ENCODE data around the gene ARID4B. TPM values are rescaled to one million over a fixed set of nuclear protein-coding genes. Genes with fewer than 3 reads are reported as not detected.
"Not testable (repeated sequence)": the region's sequence is repeated elsewhere in the genome, so short reads cannot be mapped to it uniquely, and the experiment has no call there.

ARID4B gene
- polyA plus RNA-seq, 1 experiment, result 3.1 TPM

DNA sequence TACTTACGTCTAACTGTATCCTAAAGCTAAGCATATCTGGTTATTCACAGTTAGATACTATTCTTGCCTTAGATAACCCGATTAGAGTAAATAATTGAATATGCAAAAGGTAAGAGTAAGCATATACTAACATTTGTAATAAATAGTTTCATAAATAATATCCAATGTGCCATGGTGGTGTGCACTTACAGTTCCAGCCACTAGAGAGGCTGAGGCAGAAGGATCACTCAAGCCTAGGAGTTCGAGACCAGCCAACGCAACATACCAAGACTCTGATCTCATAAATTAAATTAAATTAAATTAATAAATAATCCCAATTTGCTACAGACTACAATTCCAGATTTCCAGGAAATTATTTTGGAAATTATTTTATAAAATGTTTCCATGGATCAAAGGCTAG, 12.2 kb downstream of the ARID4B start:
- ChIA-PET CTCF (no interaction called here), POLR2A (no interaction called here)
- H3K4me3 ChIP-seq (ENCODE audit: low read depth, low read length), result no peak overlapping the region
- H3K36me3 ChIP-seq (ENCODE audit: control insufficient read depth, insufficient read depth, low read length), result peaks cover 2% of the 10 kb centered on the region
- TF ChIP-seq, protein P1, sequence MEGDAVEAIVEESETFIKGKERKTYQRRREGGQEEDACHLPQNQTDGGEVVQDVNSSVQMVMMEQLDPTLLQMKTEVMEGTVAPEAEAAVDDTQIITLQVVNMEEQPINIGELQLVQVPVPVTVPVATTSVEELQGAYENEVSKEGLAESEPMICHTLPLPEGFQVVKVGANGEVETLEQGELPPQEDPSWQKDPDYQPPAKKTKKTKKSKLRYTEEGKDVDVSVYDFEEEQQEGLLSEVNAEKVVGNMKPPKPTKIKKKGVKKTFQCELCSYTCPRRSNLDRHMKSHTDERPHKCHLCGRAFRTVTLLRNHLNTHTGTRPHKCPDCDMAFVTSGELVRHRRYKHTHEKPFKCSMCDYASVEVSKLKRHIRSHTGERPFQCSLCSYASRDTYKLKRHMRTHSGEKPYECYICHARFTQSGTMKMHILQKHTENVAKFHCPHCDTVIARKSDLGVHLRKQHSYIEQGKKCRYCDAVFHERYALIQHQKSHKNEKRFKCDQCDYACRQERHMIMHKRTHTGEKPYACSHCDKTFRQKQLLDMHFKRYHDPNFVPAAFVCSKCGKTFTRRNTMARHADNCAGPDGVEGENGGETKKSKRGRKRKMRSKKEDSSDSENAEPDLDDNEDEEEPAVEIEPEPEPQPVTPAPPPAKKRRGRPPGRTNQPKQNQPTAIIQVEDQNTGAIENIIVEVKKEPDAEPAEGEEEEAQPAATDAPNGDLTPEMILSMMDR (IDR thresholded peaks at IDR 0.05; ENCODE audit: insufficient read depth, low read depth, low read length), result no peak
- no peaks in the 10 kb centered on the region for H3K27me3 ChIP-seq (ENCODE audit: control insufficient read depth, insufficient read depth, low read length)
- no peak for DNase-seq (ENCODE audit: low read depth)

DNA sequence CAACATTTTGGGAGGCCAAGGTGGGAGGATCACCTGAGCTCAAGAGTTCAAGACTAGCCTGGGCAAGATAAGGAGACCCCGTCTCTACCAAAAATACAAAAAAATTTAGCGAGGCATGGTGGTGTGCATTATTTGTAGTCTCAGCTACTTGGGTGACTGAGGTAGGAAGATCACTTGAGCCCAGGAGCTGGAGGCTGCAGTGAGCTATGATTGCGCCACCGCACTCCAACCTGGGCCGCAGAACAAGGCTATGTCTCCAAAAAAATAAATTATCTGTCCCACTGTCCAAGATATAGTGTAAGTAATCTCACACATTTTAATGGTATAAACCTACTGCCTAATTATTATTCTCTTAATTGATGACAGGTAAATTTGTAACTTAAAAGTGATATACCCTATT, 12.8 kb downstream of the ARID4B start:
- H3K27me3 ChIP-seq (ENCODE audit: control insufficient read depth, insufficient read depth, low read length), result no peaks in the 10 kb centered on the region

DNA sequence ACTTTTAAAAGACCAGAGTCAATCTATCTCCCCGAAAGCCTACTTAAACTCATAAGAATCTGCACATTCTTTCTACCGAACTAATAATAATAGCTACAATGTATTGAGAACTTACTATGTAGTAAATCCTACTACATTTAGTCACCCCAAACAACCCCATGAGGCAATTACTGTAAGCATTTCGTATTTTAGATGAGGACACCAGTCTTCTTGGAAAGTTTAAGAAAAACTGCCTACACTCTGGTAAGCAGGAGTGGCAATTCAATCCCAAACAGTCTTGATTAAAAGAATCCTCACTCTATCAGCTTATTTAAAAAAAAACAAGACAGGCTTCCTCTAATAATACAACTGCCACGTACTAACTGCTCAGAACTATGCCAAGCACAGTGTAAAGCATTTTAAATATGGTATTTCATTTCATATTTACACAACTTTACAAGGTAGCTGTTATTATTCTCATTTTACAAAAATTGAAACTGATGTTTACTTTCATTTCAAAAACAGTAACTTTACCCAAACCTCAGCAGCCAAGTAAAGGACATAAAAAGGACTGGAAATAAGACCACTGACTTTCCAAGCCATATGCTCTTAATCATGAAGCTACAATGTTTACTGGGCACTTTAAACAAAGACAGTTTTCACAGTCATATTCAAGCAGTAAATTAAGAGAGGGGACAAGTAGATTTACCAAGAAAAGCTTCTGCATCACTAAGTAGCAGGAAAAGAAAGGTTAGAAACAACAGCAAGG, 13.9 kb downstream of the ARID4B start:
- no peak for DNase-seq (ENCODE audit: low read depth)
- ChIA-PET CTCF (interaction anchor here (0.6 to 1.2 kb wide), 2 partner anchors 13 to 44 kb away, joined by 6 read pairs; no protein-coding TSS in a partner anchor), POLR2A (interaction anchor here (0.5 to 1.1 kb wide), 3 partner anchors 11 to 57 kb away, joined by 3 to 5 read pairs (median 4); partner anchors contain the start of gene GGPS1)
- Histone ChIP-seq H3K27me3 (ENCODE audit: control insufficient read depth, insufficient read depth, low read length) (no peaks in the 10 kb centered on the region), H3K36me3 (ENCODE audit: control insufficient read depth, insufficient read depth, low read length) (peaks cover 2% of the 10 kb centered on the region), H3K4me3 (ENCODE audit: low read depth, low read length) (no peak overlapping the region)
- TF ChIP-seq, protein P1 (IDR thresholded peaks at IDR 0.05; ENCODE audit: insufficient read depth, low read depth, low read length), result no peak

More for the DNA sequence above, 12.8 kb downstream of the ARID4B start:
- TF ChIP-seq, protein P1 (IDR thresholded peaks at IDR 0.05; ENCODE audit: insufficient read depth, low read depth, low read length), result no peak
- POLR2A ChIA-PET, result no interaction called here
- H3K36me3 ChIP-seq (ENCODE audit: control insufficient read depth, insufficient read depth, low read length), result peaks cover 2% of the 10 kb centered on the region
- CTCF ChIA-PET, result interaction anchor here (1.2 kb wide), 1 partner anchor 11 kb away, joined by 6 read pairs; no protein-coding TSS in a partner anchor
- no peak for DNase-seq (ENCODE audit: low read depth)
- no peak overlapping the region for H3K4me3 ChIP-seq (ENCODE audit: low read depth, low read length)

DNA sequence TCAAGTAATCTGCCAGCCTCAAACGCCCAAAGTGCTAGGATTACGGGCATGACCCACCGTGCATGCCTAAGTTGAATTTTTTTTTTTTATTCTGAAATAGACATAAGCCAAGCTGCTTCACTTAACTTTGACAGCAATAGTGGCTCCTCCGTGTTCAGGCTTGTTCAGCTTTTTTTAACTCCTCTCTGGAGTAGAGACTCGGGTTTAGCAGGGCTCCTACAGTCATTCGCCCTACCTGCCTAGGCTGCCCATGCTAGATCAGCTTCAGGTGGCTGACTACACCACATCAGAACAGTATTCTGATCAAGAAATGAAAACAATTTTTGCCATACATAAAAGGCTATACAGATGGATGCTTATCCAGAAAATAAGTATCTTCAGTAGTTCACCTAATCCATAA, 14.7 kb downstream of the ARID4B start:
- Histone ChIP-seq H3K27me3 (ENCODE audit: control insufficient read depth, insufficient read depth, low read length) (no peaks in the 10 kb centered on the region), H3K36me3 (ENCODE audit: control insufficient read depth, insufficient read depth, low read length) (no peaks in the 10 kb centered on the region), H3K4me3 (ENCODE audit: low read depth, low read length) (no peak overlapping the region)
- ChIA-PET CTCF (no interaction called here), POLR2A (interaction anchor here (0.6 kb wide), 1 partner anchor 57 kb away, joined by 5 read pairs; no protein-coding TSS in a partner anchor)
- DNase-seq (ENCODE audit: low read depth), result no peak
- TF ChIP-seq, protein P1 (IDR thresholded peaks at IDR 0.05; ENCODE audit: insufficient read depth, low read depth, low read length), result no peak

DNA sequence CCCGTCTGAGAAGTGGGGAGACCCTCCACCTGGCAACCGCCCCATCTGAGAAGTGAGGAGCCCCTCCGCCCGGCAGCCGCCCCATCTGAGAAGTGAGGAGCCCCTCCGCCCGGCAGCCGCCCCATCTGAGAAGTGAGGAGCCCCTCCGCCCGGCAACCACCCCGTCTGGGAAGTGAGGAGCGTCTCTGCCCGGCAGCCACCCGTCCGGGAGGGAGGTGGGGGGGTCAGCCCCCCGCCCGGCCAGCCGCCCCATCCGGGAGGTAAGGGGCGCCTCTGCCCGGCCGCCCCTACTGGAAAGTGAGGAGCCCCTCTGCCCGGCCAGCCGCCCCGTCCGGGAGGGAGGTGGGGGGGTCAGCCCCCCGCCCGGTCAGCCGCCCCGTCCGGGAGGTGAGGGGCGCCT, 18.8 kb downstream of the ARID4B start:
- DNase-seq (ENCODE audit: low read depth); H3K36me3 ChIP-seq (ENCODE audit: control insufficient read depth, insufficient read depth, low read length); H3K27me3 ChIP-seq (ENCODE audit: control insufficient read depth, insufficient read depth, low read length); H3K4me3 ChIP-seq (ENCODE audit: low read depth, low read length); CTCF ChIA-PET; POLR2A ChIA-PET: not testable (repeated sequence)

All from BJ (cell line).